Ishikawa (cell line): ENCODE results near the gene CSNK2B.

Experiments used
- CEBPB ChIP-seq: IDR thresholded peaks from 2 replicates; pipeline ENCODE4 v1.6.1; 2012
- CREB1 ChIP-seq: IDR thresholded peaks from 2 replicates; pipeline ENCODE4 v1.6.1; 2012; ENCODE audit warnings: low read depth
- EGR1 ChIP-seq: IDR thresholded peaks from 2 replicates; pipeline ENCODE4 v1.6.1; 2012
- EP300 ChIP-seq: IDR thresholded peaks from 2 replicates; pipeline ENCODE4 v1.6.1; 2012; ENCODE audit warnings: borderline replicate concordance
- MAX ChIP-seq: IDR thresholded peaks from 2 replicates; pipeline ENCODE4 v1.6.1; 2012
- NFIC ChIP-seq: IDR thresholded peaks from 2 replicates; pipeline ENCODE4 v1.6.1; 2012
- RAD21 ChIP-seq: IDR thresholded peaks from 2 replicates; pipeline ENCODE4 v1.6.1; 2012; ENCODE audit warnings: low read depth
- REST ChIP-seq: IDR thresholded peaks from 2 replicates; pipeline ENCODE4 v1.6.1; 2012; ENCODE audit warnings: low read depth, mild to moderate bottlenecking
- TAF1 ChIP-seq: IDR thresholded peaks from 2 replicates; pipeline ENCODE4 v1.6.1; 2012; ENCODE audit warnings: low read depth, mild to moderate bottlenecking
- TEAD4 ChIP-seq: IDR thresholded peaks from 2 replicates; pipeline ENCODE4 v1.6.1; 2012
- YY1 ChIP-seq: IDR thresholded peaks from 2 replicates; pipeline ENCODE4 v1.6.1; 2012; ENCODE audit warnings: low read depth

GRCh38 chr6:31705931-31706330 lies 40.1 kb downstream of the CSNK2B start:
- TF ChIP-seq TAF1 (no peak), REST (no peak), EP300 (no peak), EGR1 (no peak), CREB1 (no peak), YY1 (no peak), CEBPB (no peak), TEAD4 (no peak), RAD21 (no peak), NFIC (no peak), MAX (no peak)
